Activated naive CD8-positive, alpha-beta T cell treated with anti-CD3 and anti-CD28 coated beads, Interleukin-2, amount 50 U/mL, for 16 hours (primary cell): ENCODE measurements around the gene AJUBA.
"Not testable (repeated sequence)": the region's sequence is repeated elsewhere in the genome, so short reads cannot be mapped to it uniquely, and the experiment has no call there.

Source experiments
- DNase-seq: peaks from one replicate; pipeline ENCODE4 v3.0.0-alpha.2; 2020; ENCODE audit warnings: low read depth, low spot score

AJUBA gene

DNA sequence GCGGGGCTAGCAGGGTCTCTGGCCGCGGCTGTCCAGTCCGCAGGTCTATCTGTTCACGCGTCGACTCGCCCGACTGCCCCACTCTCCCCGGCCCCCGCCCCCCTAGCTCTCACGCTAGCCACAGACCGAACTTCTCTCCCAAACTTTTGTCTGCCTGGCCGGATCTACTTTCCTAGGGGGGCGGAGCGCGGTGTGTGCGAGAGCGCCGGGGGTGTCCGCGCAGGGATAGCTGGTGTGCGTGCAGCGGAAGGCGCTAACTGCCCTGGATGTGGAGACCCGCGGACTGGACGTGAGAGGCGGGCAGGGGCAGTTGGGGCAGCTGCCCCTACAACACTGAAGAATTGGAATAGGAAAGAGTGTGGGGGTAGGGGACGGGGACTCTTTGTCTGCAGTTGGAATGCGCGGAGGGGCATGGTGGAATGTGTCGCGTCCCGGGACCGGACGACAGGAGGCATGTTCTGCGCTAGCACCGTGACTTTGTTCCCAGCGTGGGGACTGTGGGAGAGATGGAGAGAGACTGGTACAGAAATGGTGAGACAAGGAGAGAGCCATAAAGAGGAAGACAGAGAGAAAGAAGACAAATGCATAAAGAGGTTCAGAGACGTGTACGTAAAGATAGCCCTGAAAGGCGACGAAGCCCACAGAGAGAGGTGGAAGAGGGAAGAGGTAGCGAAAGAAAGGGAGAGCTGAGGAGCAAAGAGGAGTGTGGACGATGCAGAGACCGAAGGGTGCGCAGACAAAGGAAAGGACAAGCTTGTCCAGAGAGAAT lies at the start of gene AJUBA:
AJUBA (minus strand) TSS at position 75 of the 769 bp plus-strand sequence. CDS start 285 bp downstream, outside the sequence.
- DNase-seq, result peak; percentile 42

DNA sequence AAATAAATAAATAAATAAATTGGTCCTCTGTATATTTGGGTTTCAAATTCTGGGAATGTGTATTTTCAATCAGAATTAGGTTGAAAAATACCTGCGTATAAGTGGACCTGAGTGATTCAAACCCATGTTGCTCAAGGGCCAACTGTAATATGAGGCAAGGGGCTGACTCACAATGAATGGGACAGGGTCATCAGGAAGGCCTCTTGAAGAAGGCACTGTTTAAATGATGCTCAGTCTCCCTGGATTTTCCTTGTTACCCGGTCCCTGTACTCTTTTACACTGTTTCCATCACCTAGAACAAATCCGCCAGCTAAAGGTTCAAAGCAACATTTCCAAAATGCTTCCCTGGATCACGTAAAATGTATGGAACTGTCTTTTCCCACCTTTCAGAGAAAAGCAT lies 48.6 kb upstream of the AJUBA start:
- no peak for DNase-seq

GRCh38 chr14:23028799-23029198 lies 46.4 kb upstream of the AJUBA start:
- DNase-seq, result no peak

- DNase-seq, result no peak
Observed at GRCh38 chr14:23025151-23025814, 42.9 kb upstream of the AJUBA start.

GRCh38 chr14:23024612-23025075 lies 42.3 kb upstream of the AJUBA start:
- no peak for DNase-seq

GRCh38 chr14:23023795-23024152 lies 41.4 kb upstream of the AJUBA start:
- DNase-seq, result no peak

GRCh38 chr14:23023022-23023794 lies 40.9 kb upstream of the AJUBA start:
- no peak for DNase-seq

- no peak for DNase-seq
Observed at GRCh38 chr14:23021889-23022442, 39.6 kb upstream of the AJUBA start.

GRCh38 chr14:23021434-23021833 lies 39.1 kb upstream of the AJUBA start:
- DNase-seq, result no peak

DNA sequence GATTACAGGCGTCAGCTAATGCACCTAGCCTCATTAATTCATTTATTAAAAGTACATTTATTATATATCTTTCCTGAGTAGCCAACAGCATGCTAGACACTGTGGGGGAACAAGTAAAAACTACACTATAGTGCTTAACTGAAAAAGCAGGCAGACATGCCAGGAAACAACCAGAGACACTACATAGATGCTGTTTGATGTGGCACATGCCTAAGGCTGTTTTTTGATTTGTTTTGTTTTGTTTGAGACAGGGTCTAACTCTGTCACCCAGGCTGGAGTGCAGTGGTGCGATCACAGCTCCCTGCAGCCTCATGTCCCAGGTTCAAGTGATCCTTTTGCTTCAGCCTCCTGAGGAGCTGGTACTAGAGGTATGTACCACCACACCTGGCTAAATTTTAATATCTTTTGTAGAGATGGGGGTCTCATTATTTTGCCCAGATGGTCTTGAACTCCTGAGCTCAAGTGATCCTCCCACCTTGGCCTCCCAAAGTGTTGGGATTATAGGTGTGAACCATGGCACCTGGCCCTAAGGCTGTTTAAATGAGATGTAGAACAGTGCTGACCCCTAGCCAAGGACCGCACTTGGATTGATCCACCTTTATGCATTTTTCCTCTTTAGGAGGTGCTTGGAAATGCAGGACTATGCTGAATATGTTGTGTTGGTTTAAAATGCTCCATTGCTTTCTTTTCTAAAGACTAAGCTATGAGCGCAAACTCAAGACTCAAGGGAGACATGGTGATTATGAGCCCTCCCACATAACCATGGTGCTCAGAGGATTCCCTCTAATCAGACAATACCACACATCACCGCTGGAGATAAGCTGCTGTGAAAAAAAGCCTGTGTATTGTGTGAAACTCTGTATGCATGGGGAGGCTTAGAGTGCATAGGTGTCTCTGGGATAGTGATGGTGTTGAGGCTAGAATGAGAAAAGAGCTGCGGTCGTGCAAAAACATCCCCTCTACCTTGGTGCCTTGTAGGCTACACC lies 38.1 kb upstream of the AJUBA start:
- no peak for DNase-seq

GRCh38 chr14:23018107-23018506 lies 35.8 kb upstream of the AJUBA start:
- no peak for DNase-seq

- no peak for DNase-seq
Observed at GRCh38 chr14:23017091-23017490, 34.7 kb upstream of the AJUBA start.

GRCh38 chr14:23015618-23016017 lies 33.3 kb upstream of the AJUBA start:
- no peak for DNase-seq

GRCh38 chr14:23013749-23014054 lies 31.4 kb upstream of the AJUBA start:
- not testable (repeated sequence) for DNase-seq

GRCh38 chr14:23013054-23013748 lies 30.9 kb upstream of the AJUBA start:
- DNase-seq, result no peak

- DNase-seq, result peak; percentile 63
Observed at GRCh38 chr14:23009939-23010726, 27.8 kb upstream of the AJUBA start, which contains the start of gene C14orf93. C14orf93 (minus strand) TSS chr14:23010143; CDS start chr14:22999023, 11,120 bp downstream.

GRCh38 chr14:23009483-23009938 lies 27.2 kb upstream of the AJUBA start:
- no peak for DNase-seq

- no peak for DNase-seq
Observed at GRCh38 chr14:23008831-23009230, 26.5 kb upstream of the AJUBA start.
